ENCODE measurements around the gene CEACAM3.

Gene CEACAM3

GRCh38 chr19:41837981-41838708 is 41.8 kb downstream of the CEACAM3 start:
- Histone ChIP-seq H4K20me1 (ENCODE audit: insufficient read depth, low read length, poor library complexity, severe bottlenecking) (no peaks in the 10 kb centered on the region), H3K4me1 (ENCODE audit: insufficient read depth, low read length, poor library complexity, severe bottlenecking) (no peaks in the 10 kb centered on the region), H3K4me2 (ENCODE audit: low read depth, low read length, poor library complexity, severe bottlenecking) (no peak overlapping the region), H3K79me2 (ENCODE audit: insufficient read depth, low read length) (no peaks in the 10 kb centered on the region), H3K4me3 (ENCODE audit: low read length, poor library complexity, severe bottlenecking) (no peak overlapping the region), H3F3A (ENCODE audit: low read depth) (no peaks in the 10 kb centered on the region), H3K36me3 (ENCODE audit: insufficient read depth, low read length) (no peaks in the 10 kb centered on the region), H3K9ac (ENCODE audit: low read depth, low read length, poor library complexity, severe bottlenecking) (no peak overlapping the region), H2AFZ (ENCODE audit: low read length) (no peak overlapping the region), H3K9me2 (replicated peaks; ENCODE audit: low read depth, low read length) (no peaks in the 10 kb centered on the region), H3K9me3 (ENCODE audit: insufficient read depth, low read depth, low read length) (no peaks in the 10 kb centered on the region), H3K27me3 (ENCODE audit: insufficient read depth, low read length, poor library complexity, severe bottlenecking) (no peaks in the 10 kb centered on the region)
- TF ChIP-seq CTCF (conservative IDR thresholded peaks at IDR 0.05; ENCODE audit: low read length) (no peak), EZH2phosphoT487 (IDR thresholded peaks at IDR 0.05; ENCODE audit: borderline replicate concordance) (no peak)

DNA sequence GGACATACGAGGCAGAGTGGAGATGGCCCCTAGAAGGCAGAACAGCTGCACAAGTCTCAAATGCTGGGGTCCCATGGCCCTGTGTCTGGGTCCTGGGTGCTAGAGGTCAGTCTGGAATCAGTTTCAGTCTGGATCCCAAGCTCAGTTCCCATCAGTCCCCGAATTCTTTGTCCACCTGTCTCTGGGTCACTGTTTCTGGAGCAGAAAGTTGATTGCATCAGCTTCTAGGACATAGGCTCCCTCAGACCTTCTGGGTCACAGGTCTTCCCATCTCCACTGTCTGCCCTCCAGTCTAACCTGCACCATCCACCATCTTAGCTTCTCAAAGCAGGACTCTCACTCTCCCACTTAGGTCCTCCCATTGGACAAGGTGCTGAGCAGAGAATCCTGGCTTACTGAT is 42.8 kb downstream of the CEACAM3 start:
- H3K4me3 ChIP-seq (ENCODE audit: low read length, poor library complexity, severe bottlenecking), result no peak overlapping the region
- H3K36me3 ChIP-seq (ENCODE audit: insufficient read depth, low read length), result no peaks in the 10 kb centered on the region
- no peak overlapping the region for H3K4me2 ChIP-seq (ENCODE audit: low read depth, low read length, poor library complexity, severe bottlenecking)
- H3K4me1 ChIP-seq (ENCODE audit: insufficient read depth, low read length, poor library complexity, severe bottlenecking), result no peaks in the 10 kb centered on the region
- H3K79me2 ChIP-seq (ENCODE audit: insufficient read depth, low read length), result no peaks in the 10 kb centered on the region
- no peaks in the 10 kb centered on the region for H4K20me1 ChIP-seq (ENCODE audit: insufficient read depth, low read length, poor library complexity, severe bottlenecking)
- H3K9me2 ChIP-seq (replicated peaks; ENCODE audit: low read depth, low read length), result no peaks in the 10 kb centered on the region
- H3K27me3 ChIP-seq (ENCODE audit: insufficient read depth, low read length, poor library complexity, severe bottlenecking), result no peaks in the 10 kb centered on the region
- H3F3A ChIP-seq (ENCODE audit: low read depth), result no peaks in the 10 kb centered on the region
- TF ChIP-seq CTCF (conservative IDR thresholded peaks at IDR 0.05; ENCODE audit: low read length) (no peak), EZH2phosphoT487 (IDR thresholded peaks at IDR 0.05; ENCODE audit: borderline replicate concordance) (no peak)
- H3K9ac ChIP-seq (ENCODE audit: low read depth, low read length, poor library complexity, severe bottlenecking), result no peak overlapping the region
- no peaks in the 10 kb centered on the region for H3K9me3 ChIP-seq (ENCODE audit: insufficient read depth, low read depth, low read length)
- H2AFZ ChIP-seq (ENCODE audit: low read length), result no peak overlapping the region

DNA sequence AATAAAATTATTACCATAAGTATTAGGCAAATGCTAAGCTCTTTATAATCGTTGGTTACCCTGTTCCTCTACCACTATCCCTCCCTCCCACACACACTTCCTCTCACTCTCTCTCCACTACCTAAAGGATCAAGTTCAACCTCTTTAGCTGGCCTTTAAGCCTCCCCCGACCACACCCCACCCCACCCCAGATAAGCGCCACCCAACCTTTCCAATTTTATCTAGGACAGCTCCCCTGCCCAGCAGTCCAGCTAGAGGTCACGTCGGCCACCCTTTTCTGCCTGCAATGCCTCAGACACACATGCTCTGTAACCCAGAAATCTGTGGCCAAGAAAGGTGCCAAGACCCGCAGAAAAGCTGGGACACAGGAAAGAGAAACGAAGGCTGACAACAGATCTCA is 47.0 kb downstream of the CEACAM3 start:
- Histone ChIP-seq H3K4me1 (ENCODE audit: insufficient read depth, low read length, poor library complexity, severe bottlenecking) (no peaks in the 10 kb centered on the region), H3F3A (ENCODE audit: low read depth) (no peaks in the 10 kb centered on the region), H3K4me3 (ENCODE audit: low read length, poor library complexity, severe bottlenecking) (no peak overlapping the region), H3K9me3 (ENCODE audit: insufficient read depth, low read depth, low read length) (no peaks in the 10 kb centered on the region), H3K79me2 (ENCODE audit: insufficient read depth, low read length) (no peaks in the 10 kb centered on the region), H3K9me2 (replicated peaks; ENCODE audit: low read depth, low read length) (no peaks in the 10 kb centered on the region), H3K4me2 (ENCODE audit: low read depth, low read length, poor library complexity, severe bottlenecking) (no peak overlapping the region), H4K20me1 (ENCODE audit: insufficient read depth, low read length, poor library complexity, severe bottlenecking) (no peaks in the 10 kb centered on the region), H2AFZ (ENCODE audit: low read length) (no peak overlapping the region), H3K27me3 (ENCODE audit: insufficient read depth, low read length, poor library complexity, severe bottlenecking) (no peaks in the 10 kb centered on the region), H3K36me3 (ENCODE audit: insufficient read depth, low read length) (no peaks in the 10 kb centered on the region), H3K9ac (ENCODE audit: low read depth, low read length, poor library complexity, severe bottlenecking) (no peak overlapping the region)
- TF ChIP-seq CTCF (conservative IDR thresholded peaks at IDR 0.05; ENCODE audit: low read length) (no peak), EZH2phosphoT487 (IDR thresholded peaks at IDR 0.05; ENCODE audit: borderline replicate concordance) (no peak)
